Lower leg skin (tissue), 4 donors: Measurements from ENCODE around the gene GDF2. TPM values are rescaled to one million over a fixed set of nuclear protein-coding genes. Genes with fewer than 3 reads are reported as not detected.

Experiments
- DNase-seq, 2 donors: peaks; one replicate each; pipeline ENCODE4 v3.0.0-alpha.2; 2019; ENCODE audit warnings: low spot score in 2 of 2
- H3K4me3 ChIP-seq: fragments of 200-600 bp; sonication (generic); 2 replicates; pipeline ENCODE4 v1.5.1; 2017; ENCODE audit warnings: mild to moderate bottlenecking, low read depth; ENCODE audit not compliant: poor library complexity, severe bottlenecking
- CTCF ChIP-seq, 3 donors: fragments of 450-650 bp; IDR thresholded peaks; one replicate each; pipeline ENCODE4 v1.5.1; 2016; ENCODE audit warnings: antibody characterized with exemption in 3 of 3, mild to moderate bottlenecking in 3 of 3, moderate library complexity in 2 of 3
- POLR2A ChIP-seq, 2 donors: fragments of 450-650 bp; IDR thresholded peaks; one replicate each; pipeline ENCODE4 v1.6.1; 2016 to 2017; ENCODE audit warnings: antibody characterized with exemption in 2 of 2, mild to moderate bottlenecking in 1 of 2, moderate library complexity in 1 of 2
- WGBS, 2 donors: methylation state at CpG; one replicate each; pipeline ENCODE4 v1.1.5; 2018; 5-methylcytosine and 5-hydroxymethylcytosine counted together
- intact Hi-C: fragments of 100-400 bp; cut with DNase I; formaldehyde crosslinking; loops from one replicate; pipeline ENCODE4 v1.15.0; 2023; ENCODE audit warnings: low total_unique reads
- total RNA-seq, 4 donors: library from RNA; depleted of rRNA; stranded (reverse); fragments of >200 nt; gene quantifications; one replicate each; pipeline ENCODE4 v1.1.0, GENCODE V29; 2016

Gene GDF2
- total RNA-seq, 4 donors from 2014 or later, result not detected

- intact Hi-C loops, result no loop called here
- WGBS, 2 donors, result 91 to 95% methylated on average over 8 of the region's 8 CpGs
- no peak overlapping the region for H3K4me3 ChIP-seq
- no peak for DNase-seq
- TF ChIP-seq CTCF (IDR thresholded peaks at IDR 0.05) (no peak), POLR2A (IDR thresholded peaks at IDR 0.05) (no peak)
These were observed 34.0 kb upstream of the GDF2 start for GRCh38 chr10:47288236-47288635.

- intact Hi-C loops, result no loop called here
- peak in 1 of 2 donors; percentile 80 for DNase-seq
- TF ChIP-seq POLR2A (IDR thresholded peaks at IDR 0.05) (no peak), CTCF (IDR thresholded peaks at IDR 0.05) (no peak)
- no peak overlapping the region for H3K4me3 ChIP-seq
- 82 to 88% methylated on average over 9 of the region's 9 CpGs for WGBS, 2 donors
These were observed 33.2 kb upstream of the GDF2 start for GRCh38 chr10:47288916-47289495.

- peak in 1 of 2 donors; percentile 39 for DNase-seq
- TF ChIP-seq POLR2A (IDR thresholded peaks at IDR 0.05) (no peak), CTCF (IDR thresholded peaks at IDR 0.05) (no peak)
- 97% methylated on average over 6 of the region's 6 CpGs for WGBS, 2 donors
These were observed 32.3 kb upstream of the GDF2 start for GRCh38 chr10:47289921-47290320.

GRCh38 chr10:47290338-47290737 lies 31.9 kb upstream of the GDF2 start:
- intact Hi-C loops, result no loop called here
- TF ChIP-seq CTCF (IDR thresholded peaks at IDR 0.05) (no peak), POLR2A (IDR thresholded peaks at IDR 0.05) (no peak)
- no peak overlapping the region for H3K4me3 ChIP-seq
- WGBS, 2 donors, result 81 to 84% methylated on average over 3 of the region's 3 CpGs
- peak in 1 of 2 donors; percentile 49 for DNase-seq

More at GRCh38 chr10:47289921-47290320, 32.3 kb upstream of the GDF2 start:
- H3K4me3 ChIP-seq, result no peak overlapping the region
- intact Hi-C loops, result no loop called here

- intact Hi-C loops, result no loop called here
- WGBS, 2 donors, result 24 to 57% methylated on average over 3 of the region's 3 CpGs
- peak; percentile 69 to 85 for DNase-seq
- TF ChIP-seq CTCF (IDR thresholded peaks at IDR 0.05) (no peak), POLR2A (IDR thresholded peaks at IDR 0.05) (no peak)
- no peak overlapping the region for H3K4me3 ChIP-seq
These were observed 30.6 kb upstream of the GDF2 start for GRCh38 chr10:47291682-47292081.

- peak in 1 of 2 donors; percentile 60 for DNase-seq
- intact Hi-C loops, result no loop called here
- H3K4me3 ChIP-seq, result no peak overlapping the region
- 97 to 98% methylated on average over 9 of the region's 9 CpGs for WGBS, 2 donors
- TF ChIP-seq POLR2A (IDR thresholded peaks at IDR 0.05) (no peak), CTCF (IDR thresholded peaks at IDR 0.05) (no peak)
These were observed 28.2 kb upstream of the GDF2 start for GRCh38 chr10:47294057-47294456.
